Glomerular visceral epithelial cell (primary cell): Measurements from ENCODE around the gene KRTAP13-4.

Experiments
- DNase-seq: peaks from one replicate; pipeline ENCODE4 v3.0.0-alpha.2; 2016; ENCODE audit errors: extremely low spot score

KRTAP13-4 gene, protein sequence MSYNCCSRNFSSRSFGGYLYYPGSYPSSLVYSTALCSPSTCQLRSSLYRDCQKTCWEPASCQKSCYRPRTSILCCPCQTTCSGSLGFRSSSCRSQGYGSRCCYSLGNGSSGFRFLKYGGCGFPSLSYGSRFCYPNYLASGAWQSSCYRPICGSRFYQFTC

GRCh38 chr21:30430170-30430655 is at the start of gene KRTAP13-4:
Gene KRTAP13-4 (plus strand): TSS chr21:30430220. CDS start chr21:30430276, 56 bp downstream.
- no peak for DNase-seq

GRCh38 chr21:30382201-30382600 is 47.8 kb upstream of the KRTAP13-4 start:
- no peak for DNase-seq

- no peak for DNase-seq
Measured at GRCh38 chr21:30391492-30392025, 38.5 kb upstream of the KRTAP13-4 start.

DNA sequence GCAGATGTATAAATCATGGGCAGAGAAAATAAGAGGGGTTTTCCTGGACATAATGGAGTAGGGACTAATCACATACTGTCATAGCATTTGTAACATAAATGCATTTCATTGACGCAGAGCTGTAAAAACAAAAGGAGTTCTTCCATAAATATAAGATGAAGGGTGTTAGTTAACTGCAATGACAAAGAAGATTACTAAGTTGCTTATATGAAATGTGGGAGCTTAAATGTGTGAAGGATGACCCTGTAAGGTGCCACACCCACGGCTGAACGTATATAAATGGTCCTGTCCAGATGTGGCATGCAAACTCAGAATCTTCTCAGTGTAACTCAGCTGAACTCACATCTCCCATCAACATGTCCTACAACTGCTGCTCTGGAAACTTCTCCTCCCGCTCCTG is 34.3 kb upstream of the KRTAP13-4 start, which contains the start of gene KRTAP13-1:
Gene KRTAP13-1, plus strand, starts transcription at position 301 of the 400 bp plus-strand sequence. Its CDS starts 56 bp downstream, at position 357.
- no peak for DNase-seq

- DNase-seq = no peak
Measured at GRCh38 chr21:30408782-30409494, 21.1 kb upstream of the KRTAP13-4 start.

DNA sequence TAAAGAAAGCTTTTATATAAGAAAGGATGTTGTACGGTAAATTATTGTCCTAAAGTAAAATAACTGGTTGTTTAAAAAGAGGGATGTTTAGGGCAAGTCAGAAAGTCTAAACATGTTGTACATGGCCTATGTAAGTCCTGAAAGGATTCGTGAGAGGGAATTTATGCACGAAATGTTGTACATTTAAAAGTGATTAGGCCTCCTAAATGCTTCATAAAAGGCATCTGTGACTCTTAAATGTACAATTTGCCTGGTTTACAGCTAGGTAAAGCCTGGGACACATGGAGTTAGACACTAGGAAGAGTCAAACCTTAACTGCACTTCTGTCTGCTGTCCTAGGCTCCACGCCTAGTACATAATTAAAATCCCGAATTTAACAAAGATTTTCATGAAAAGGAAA is 14.0 kb upstream of the KRTAP13-4 start:
- DNase-seq = no peak

GRCh38 chr21:30425826-30426225 is 4.2 kb upstream of the KRTAP13-4 start, which contains the start of gene KRTAP13-3:
Gene KRTAP13-3 (minus strand): TSS chr21:30425926. CDS start chr21:30425912, 14 bp downstream.
- no peak for DNase-seq

- no peak for DNase-seq
Measured at GRCh38 chr21:30426731-30427130, 3.3 kb upstream of the KRTAP13-4 start.

DNA sequence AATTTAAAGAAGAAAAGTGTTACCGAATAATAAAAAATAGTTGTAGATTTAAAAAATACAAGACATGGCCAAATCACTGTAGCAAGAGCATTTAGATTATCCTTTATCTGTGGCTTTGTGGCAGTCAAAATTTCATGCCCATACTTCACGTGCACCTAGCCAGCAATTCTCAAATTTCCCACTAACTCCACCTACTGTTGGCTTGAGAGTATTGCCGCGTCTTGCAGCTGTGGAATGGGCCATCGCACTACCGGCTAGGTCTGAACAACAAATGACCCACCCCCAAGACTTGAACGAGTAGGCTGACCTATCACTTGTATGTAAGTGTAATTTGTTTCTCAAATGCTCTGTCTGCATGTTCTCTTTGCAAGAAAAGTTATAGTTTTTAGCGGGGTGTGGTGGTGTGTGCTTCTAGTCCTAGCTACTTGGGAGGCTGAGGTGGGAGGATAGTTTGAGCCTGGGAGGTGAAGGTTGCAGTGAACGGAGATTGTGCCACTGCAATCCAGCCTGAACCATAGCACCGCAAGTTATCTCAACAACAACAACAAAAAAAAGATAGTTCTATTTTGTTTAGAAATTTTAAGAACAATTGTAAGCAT is 4.1 kb downstream of the KRTAP13-4 start:
- no peak for DNase-seq

DNA sequence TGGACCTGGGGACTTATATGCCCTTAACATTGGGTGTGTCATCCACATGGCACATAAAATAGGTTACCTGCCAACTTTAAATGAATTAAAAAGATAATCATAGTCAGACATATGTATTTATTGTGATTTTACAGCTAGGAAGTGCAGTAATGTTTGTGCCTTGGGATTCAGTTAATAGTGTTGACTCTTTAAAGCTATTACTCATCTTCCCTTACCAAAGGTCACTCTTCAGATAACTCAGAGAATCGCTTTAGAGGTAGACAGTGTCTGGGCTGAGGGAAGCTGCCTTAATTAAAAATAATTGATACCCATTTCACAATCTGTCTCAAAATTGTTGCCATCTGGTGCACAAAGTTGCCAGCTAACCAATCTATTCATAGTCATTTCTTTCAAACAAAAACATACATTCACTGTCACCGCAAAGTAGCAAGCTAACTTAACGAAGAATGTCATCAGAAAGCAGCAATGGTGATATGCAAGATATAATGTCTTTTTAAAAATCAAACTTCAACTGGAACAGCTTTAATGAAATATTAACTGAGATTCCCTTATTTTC is 7.1 kb downstream of the KRTAP13-4 start:
- DNase-seq = no peak

GRCh38 chr21:30439975-30440374 is 10.0 kb downstream of the KRTAP13-4 start, which contains the start of gene KRTAP15-1:
Gene KRTAP15-1 (plus strand): TSS chr21:30440275. CDS start chr21:30440328, 53 bp downstream.
- DNase-seq = no peak

DNA sequence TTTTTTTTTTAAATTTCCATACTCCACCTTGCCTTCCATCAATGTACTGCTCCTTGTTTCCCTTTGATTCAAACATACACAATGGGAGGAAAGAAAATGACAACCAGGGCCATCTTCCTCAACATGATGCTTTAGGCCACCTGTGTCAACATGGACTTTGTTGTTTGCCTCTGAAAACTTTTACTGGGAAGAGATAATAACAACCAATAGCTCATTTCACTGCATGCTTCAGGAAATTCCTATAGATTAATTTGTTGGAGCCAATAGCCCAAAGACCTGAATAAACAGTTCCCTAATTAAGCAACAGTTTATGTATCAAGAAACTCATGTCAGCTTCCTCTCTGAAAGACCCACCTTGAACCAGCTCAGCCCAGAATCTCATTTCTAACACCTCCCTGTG is 13.2 kb downstream of the KRTAP13-4 start:
- DNase-seq = no peak

- DNase-seq = no peak
Measured at GRCh38 chr21:30444204-30444603, 14.2 kb downstream of the KRTAP13-4 start.

DNA sequence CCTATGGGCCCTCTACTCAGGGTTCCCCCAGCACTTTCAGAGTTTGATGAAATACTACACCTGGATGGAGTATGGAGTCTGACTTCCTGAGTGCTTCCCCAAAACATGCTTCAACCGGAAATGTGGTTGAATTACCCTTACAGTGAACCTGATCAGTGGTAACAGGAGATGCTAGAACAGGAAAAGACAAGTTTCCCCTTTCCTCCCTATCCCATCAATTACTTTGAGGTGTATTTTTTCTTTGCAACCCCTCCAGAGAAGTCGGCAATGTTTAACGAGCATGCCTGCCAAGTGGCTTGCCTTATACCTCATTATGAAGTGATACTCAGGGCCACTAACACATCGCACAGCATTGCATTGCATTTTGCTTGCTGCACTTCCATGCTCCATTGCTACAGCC is 17.0 kb downstream of the KRTAP13-4 start:
- no peak for DNase-seq

DNA sequence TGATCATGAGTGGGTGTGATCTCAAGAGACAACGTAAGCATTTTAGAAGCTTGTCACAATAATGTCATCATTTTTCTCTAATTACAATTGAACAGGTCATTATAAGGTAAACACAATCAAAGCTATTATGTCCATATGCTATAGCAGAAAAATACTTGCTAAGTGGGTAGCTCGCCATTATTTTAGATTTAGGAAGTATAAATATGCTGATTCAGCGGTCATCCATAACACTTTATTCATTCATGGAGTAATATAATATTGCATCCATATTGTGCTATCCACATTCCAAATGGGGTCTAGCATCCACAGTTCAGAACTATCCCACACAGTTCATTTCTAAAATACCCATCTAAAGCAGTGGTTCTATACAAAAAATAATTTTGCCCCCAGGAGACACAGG is 18.5 kb downstream of the KRTAP13-4 start:
- no peak for DNase-seq

- DNase-seq = no peak
Measured at GRCh38 chr21:30463713-30464112, 33.7 kb downstream of the KRTAP13-4 start.

GRCh38 chr21:30468900-30469714 is 39.1 kb downstream of the KRTAP13-4 start:
- no peak for DNase-seq

GRCh38 chr21:30478004-30478403 is 48.0 kb downstream of the KRTAP13-4 start:
- DNase-seq = no peak

- no peak for DNase-seq
Measured at GRCh38 chr21:30479259-30479658, 49.2 kb downstream of the KRTAP13-4 start.

DNA sequence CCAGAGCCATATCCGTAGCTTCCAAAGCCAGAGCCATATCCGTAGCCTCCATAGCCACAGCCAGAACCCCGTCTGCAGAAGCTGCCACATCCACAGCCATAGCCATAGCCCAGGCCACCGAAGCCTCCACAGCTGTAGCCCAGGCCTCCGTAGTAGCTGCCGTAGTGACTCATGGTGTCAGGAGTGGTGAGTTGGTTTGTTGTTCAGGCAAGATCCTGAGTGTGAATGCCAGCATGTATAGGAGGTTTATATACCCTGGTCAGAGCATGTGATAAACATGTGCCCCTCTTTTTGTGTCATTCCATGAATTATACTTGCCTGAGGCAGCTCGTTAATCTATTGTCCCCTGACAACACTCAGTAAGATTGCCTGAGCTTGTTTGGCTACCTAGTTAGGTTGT is 50.1 kb downstream of the KRTAP13-4 start, which contains the start of gene KRTAP19-1:
Gene KRTAP19-1, minus strand, starts transcription at position 223 of the 400 bp plus-strand sequence. Its CDS starts 50 bp downstream, at position 173.
- DNase-seq = no peak
